Upper lobe of left lung (tissue), 6 donors: ENCODE measurements around the gene ZNF668. TPM values are rescaled to one million over a fixed set of nuclear protein-coding genes. Genes with fewer than 3 reads are reported as not detected.

Experiments used
- ATAC-seq, 2 donors: fragments of 200-7000 bp; cut with Tn5 transposase; one replicate each; pipeline ENCODE4 v1.9.1; 2022; ENCODE audit warnings: mild to moderate bottlenecking in 2 of 2, moderate library complexity in 2 of 2; ENCODE audit not compliant: low FRiP score in 2 of 2
- DNase-seq, 2 donors: peaks; one replicate each; pipeline ENCODE4 v3.0.0-alpha.2; 2019 to 2020
- H3K27ac ChIP-seq, 4 donors: fragments of 200-600 bp; sonication (generic); one replicate each; pipeline ENCODE4 v1.5.1; 2016 to 2019
- H3K27me3 ChIP-seq, 4 donors: fragments of 200-600 bp; sonication (generic); one replicate each; pipeline ENCODE4 v1.5.1; 2017 to 2019
- H3K36me3 ChIP-seq, 4 donors: fragments of 200-600 bp; sonication (generic); one replicate each; pipeline ENCODE4 v1.5.1; 2016 to 2019
- H3K4me1 ChIP-seq, 4 donors: fragments of 200-600 bp; sonication (generic); one replicate each; pipeline ENCODE4 v1.5.1; 2018 to 2019
- H3K4me3 ChIP-seq, 4 donors: fragments of 200-600 bp; sonication (generic); one replicate each; pipeline ENCODE4 v1.5.1; 2017 to 2019; ENCODE audit warnings: mild to moderate bottlenecking in 2 of 4, moderate library complexity in 1 of 4
- H3K9me3 ChIP-seq, 4 donors: fragments of 200-600 bp; sonication (generic); one replicate each; pipeline ENCODE4 v1.5.1; 2018 to 2019
- EP300 ChIP-seq, 4 donors: sonication (generic); formaldehyde crosslinking; IDR thresholded peaks; one replicate each; pipeline ENCODE4 v1.5.1; 2017; ENCODE audit warnings: antibody characterized with exemption in 4 of 4, control low read depth in 2 of 4
- POLR2A ChIP-seq, 4 donors: fragments of 450-650 bp; IDR thresholded peaks; one replicate each; pipeline ENCODE4 v1.5.1; 2016 to 2017; ENCODE audit warnings: antibody characterized with exemption in 4 of 4, mild to moderate bottlenecking in 2 of 4
- POLR2AphosphoS5 ChIP-seq, 2 donors: sonication (generic); formaldehyde crosslinking; IDR thresholded peaks; one replicate each; pipeline ENCODE4 v1.5.1; 2017; ENCODE audit warnings: antibody characterized with exemption in 2 of 2
- WGBS, 2 donors: methylation state at CpG; one replicate each; pipeline ENCODE4 v1.1.5; 2017 to 2018; 5-methylcytosine and 5-hydroxymethylcytosine counted together
- total RNA-seq, 6 donors: library from RNA; depleted of rRNA in 4 of 6; stranded (reverse); fragments of >200 nt in 4 of 6; gene quantifications; one replicate each; pipeline versions ENCODE4 v1.1.0 to v1.2.1, GENCODE V29; 2016 to 2021
- TF ChIP-seq, protein P1 (sequence below), 6 experiments: fragments of 450-650 bp in 4 of 6; fragments of 200-600 bp in 2 of 6; sonication (generic) in 2 of 6; IDR thresholded peaks; one replicate each; pipeline ENCODE4 v1.5.1; 2016 to 2019; ENCODE audit warnings: antibody characterized with exemption in 6 of 6
- donor health status: DM: no; HTN: no; CAD: no; lungs with moderate emphysema.
- donor health status: DM: no; HTN: yes; CAD: no; lungs with severe emphysema.

ZNF668 gene
- total RNA-seq, 6 donors from 2014 or later = 8.4 to 21.0 (median 11.4) TPM

DNA sequence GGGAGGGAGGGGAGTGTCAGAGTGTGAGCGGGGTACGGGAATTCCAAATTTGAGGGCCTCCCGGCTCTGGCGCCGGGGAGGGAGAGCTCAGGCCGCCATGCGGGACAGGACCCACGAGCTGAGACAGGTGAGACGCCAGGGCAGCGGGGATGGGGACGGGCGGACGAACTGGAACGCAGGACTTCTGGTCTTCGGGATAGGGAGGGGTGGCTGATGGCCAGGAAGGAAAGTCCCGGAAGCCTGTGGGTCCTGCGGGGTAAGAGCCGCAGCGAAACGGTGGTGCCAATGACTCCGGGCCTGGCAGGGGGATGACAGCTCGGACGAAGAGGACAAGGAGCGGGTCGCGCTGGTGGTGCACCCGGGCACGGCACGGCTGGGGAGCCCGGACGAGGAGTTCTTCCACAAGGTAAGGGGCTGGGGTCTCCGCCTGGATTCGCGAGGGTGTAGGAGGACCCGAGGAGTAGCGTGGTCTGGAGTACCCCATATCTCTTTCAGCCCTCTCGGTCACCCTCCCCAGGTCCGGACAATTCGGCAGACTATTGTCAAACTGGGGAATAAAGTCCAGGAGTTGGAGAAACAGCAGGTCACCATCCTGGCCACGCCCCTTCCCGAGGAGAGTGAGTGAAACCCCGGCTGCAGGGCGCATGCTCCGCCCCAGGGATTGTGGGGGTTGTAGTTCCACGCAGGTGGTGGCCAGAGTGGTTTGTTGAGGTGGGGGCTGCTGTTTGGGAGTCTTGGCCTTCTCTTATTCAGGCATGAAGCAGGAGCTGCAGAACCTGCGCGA, 40.1 kb downstream of the ZNF668 start:
- peak overlapping the region; percentile 93 to 99 (median 96) for H3K27ac ChIP-seq
- no peaks in the 10 kb centered on the region for H3K27me3 ChIP-seq
- DNase-seq (peak; percentile 92 to 94), ATAC-seq (peak; percentile 88 to 89)
- peaks cover 9 to 33% (median 21%) of the 10 kb centered on the region in 4 donors for H3K4me1 ChIP-seq
- TF ChIP-seq, protein P1, sequence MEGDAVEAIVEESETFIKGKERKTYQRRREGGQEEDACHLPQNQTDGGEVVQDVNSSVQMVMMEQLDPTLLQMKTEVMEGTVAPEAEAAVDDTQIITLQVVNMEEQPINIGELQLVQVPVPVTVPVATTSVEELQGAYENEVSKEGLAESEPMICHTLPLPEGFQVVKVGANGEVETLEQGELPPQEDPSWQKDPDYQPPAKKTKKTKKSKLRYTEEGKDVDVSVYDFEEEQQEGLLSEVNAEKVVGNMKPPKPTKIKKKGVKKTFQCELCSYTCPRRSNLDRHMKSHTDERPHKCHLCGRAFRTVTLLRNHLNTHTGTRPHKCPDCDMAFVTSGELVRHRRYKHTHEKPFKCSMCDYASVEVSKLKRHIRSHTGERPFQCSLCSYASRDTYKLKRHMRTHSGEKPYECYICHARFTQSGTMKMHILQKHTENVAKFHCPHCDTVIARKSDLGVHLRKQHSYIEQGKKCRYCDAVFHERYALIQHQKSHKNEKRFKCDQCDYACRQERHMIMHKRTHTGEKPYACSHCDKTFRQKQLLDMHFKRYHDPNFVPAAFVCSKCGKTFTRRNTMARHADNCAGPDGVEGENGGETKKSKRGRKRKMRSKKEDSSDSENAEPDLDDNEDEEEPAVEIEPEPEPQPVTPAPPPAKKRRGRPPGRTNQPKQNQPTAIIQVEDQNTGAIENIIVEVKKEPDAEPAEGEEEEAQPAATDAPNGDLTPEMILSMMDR (IDR thresholded peaks at IDR 0.05) = peak in 1 of 6 experiments; percentile 11
- TF ChIP-seq POLR2A (IDR thresholded peaks at IDR 0.05) = peak in 3 of 4 donors; percentile 7 to 71 (median 48)
- no peak for TF ChIP-seq EP300 (IDR thresholded peaks at IDR 0.05)
- peak; percentile 68 to 75 for TF ChIP-seq POLR2AphosphoS5 (IDR thresholded peaks at IDR 0.05)
- H3K36me3 ChIP-seq = peaks cover 0 to 44% (median 20%) of the 10 kb centered on the region in 4 donors
- WGBS, 2 donors = 1 to 2% methylated on average over 8 to 47 of the region's 47 CpGs
- no peaks in the 10 kb centered on the region for H3K9me3 ChIP-seq
- H3K4me3 ChIP-seq = peak overlapping the region; percentile 64 to 99 (median 93)

DNA sequence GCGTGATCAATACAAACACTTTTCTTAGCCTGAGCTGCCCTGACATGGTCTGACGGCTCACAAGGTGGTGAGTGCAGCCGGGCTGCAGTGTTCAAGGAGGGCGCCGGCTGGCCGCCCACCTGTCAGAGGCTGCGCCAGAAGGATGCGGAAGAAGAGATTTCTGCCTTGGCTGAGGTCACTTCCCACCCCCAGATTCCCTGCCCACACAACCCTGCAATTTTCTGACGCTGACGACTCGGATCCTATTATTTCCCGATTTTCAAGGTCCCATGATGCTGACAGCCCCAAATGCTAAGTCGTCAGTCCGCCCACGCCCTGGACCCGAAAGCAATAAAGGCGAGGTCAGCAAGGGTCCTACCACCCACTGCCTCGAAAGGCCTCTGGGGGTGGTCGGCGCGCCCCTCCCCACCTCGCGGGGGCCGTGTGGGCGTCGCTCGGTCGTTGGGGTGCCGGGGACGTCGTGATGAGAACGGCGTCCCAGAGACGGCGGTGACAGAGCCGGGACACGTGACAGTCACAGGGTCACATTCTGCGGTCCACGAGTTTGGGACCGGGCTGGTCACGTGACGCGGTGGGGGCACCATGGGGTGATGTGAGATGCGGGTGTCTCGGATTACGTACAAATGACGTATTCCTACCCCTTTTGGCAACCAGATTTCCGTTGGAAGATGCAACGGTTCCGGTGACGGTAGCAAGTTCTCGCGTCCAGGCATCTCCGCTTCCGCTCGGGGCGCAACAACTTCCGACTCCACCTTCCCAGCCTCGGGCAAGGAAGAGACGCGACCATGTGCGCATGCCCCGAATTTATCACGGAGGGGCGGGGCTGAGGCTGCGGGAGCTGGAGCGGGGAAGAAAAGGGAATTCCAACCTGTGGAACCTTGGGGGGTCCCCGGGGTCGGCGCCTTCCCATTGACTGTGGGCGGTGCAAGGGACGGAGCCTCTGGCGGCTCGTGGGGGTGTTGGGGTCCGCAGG, 41.0 kb downstream of the ZNF668 start, which contains the start of gene STX4:
Gene STX4, plus strand, starts transcription at position 823 of the 973 bp plus-strand sequence. CDS start 248 bp downstream, outside the sequence.
- peaks cover 0 to 35% (median 12%) of the 10 kb centered on the region in 4 donors for H3K36me3 ChIP-seq
- DNase-seq (peak; percentile 95 to 99), ATAC-seq (peak; percentile 95 to 97)
- peak within 1 kb of the TSS; percentile 64 to 99 (median 93) for H3K4me3 ChIP-seq
- peak; percentile 87 to 96 for TF ChIP-seq POLR2AphosphoS5 (IDR thresholded peaks at IDR 0.05)
- peak in 2 of 4 donors; percentile 44 to 77 for TF ChIP-seq POLR2A (IDR thresholded peaks at IDR 0.05)
- TF ChIP-seq EP300 (IDR thresholded peaks at IDR 0.05) = peak in 1 of 4 donors; percentile 90
- TF ChIP-seq, protein P1 (IDR thresholded peaks at IDR 0.05) = peak in 4 of 6 experiments; percentile 13 to 36 (median 24)
- H3K27ac ChIP-seq = peak within 1 kb of the TSS; percentile 93 to 99 (median 96)
- WGBS, 2 donors = 2 to 11% methylated on average over 7 to 42 of the region's 75 CpGs
- peaks cover 9 to 33% (median 21%) of the 10 kb centered on the region in 4 donors for H3K4me1 ChIP-seq
- H3K9me3 ChIP-seq = no peaks in the 10 kb centered on the region
- H3K27me3 ChIP-seq = no peaks in the 10 kb centered on the region

DNA sequence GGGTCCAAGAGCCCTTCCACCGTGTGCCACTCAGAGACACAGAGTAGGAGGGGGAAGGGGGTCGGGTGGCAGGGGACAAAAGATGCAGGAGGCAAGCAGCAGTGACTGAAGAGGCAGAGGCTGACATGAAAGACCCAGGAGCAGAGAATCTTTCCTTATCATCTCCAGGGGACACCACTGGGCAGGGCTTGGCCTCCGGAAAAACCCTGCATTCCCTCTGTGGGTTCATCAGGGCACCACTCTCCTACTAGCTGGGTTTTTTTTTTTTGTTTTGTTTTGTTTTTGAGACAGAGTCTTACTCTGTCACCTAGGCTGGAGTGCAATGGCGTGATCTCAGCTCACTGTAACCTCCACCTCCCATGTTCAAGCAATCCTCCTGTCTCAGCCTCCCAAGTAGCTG, 42.8 kb downstream of the ZNF668 start:
- H3K4me1 ChIP-seq = peaks cover 9 to 26% (median 20%) of the 10 kb centered on the region in 4 donors
- DNase-seq = no peak
- no peaks in the 10 kb centered on the region for H3K9me3 ChIP-seq
- no peak overlapping the region for H3K27ac ChIP-seq
- 75 to 81% methylated on average over 4 of the region's 4 CpGs for WGBS, 2 donors
- no peak overlapping the region for H3K4me3 ChIP-seq
- H3K27me3 ChIP-seq = no peaks in the 10 kb centered on the region
- peaks cover 0 to 19% (median 2%) of the 10 kb centered on the region in 4 donors for H3K36me3 ChIP-seq
- TF ChIP-seq, protein P1 (IDR thresholded peaks at IDR 0.05) = no peak
- no peak for TF ChIP-seq POLR2A (IDR thresholded peaks at IDR 0.05)
- ATAC-seq = no peak

DNA sequence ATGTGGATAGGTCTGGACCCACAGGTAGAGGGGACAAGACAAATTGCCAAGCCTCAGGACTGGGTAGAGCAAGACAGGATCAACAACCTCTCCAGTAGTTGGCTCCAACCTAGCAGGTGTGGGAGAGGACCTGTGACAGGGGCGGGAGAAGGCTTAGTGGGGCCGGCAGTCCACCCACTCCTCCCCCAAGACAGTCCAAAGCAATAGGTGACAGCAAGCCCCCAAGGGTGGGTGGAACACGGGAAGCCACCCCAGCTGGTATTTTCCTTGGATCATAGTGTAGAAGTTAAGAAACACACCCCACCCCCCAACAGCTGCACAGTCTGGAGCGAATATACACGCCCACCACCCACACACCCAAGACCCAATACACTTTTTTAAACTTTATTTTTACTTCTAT, 44.8 kb downstream of the ZNF668 start:
- Histone ChIP-seq H3K27ac (no peak overlapping the region), H3K27me3 (no peaks in the 10 kb centered on the region), H3K36me3 (no peaks in the 10 kb centered on the region), H3K4me3 (no peak overlapping the region), H3K9me3 (no peaks in the 10 kb centered on the region), H3K4me1 (peaks cover under 1 to 12% (median 9%) of the 10 kb centered on the region in 4 donors)
- ATAC-seq (no peak), DNase-seq (no peak)
- TF ChIP-seq, protein P1 (IDR thresholded peaks at IDR 0.05) = no peak
- no peak for TF ChIP-seq POLR2A (IDR thresholded peaks at IDR 0.05)
- no peak for TF ChIP-seq EP300 (IDR thresholded peaks at IDR 0.05)
- TF ChIP-seq POLR2AphosphoS5 (IDR thresholded peaks at IDR 0.05) = no peak
- WGBS, 2 donors = 83 to 86% methylated on average over 4 to 5 of the region's 5 CpGs
